ENCODE results near the gene WDR7. TPM values are rescaled to one million over a fixed set of nuclear protein-coding genes. Genes with fewer than 3 reads are reported as not detected.

Gene WDR7
- total and polyA plus RNA-seq, 2 experiments from 2014 or later: 7.0 to 14.8 TPM

GRCh38 chr18:56952026-56952425, 300.9 kb downstream of the WDR7 start (continued):
- TF ChIP-seq REST (IDR thresholded peaks at IDR 0.05; ENCODE audit: unreplicated experiment) (no peak), CTCF (conservative IDR thresholded peaks at IDR 0.05; ENCODE audit: low read depth in 2 of 2) (no peak), ZNF114 (CRISPR knock-in tag; IDR thresholded peaks at IDR 0.05) (no peak), EZH2phosphoT487 (IDR thresholded peaks at IDR 0.05; ENCODE audit: unreplicated experiment) (no peak), ETS1 (IDR thresholded peaks at IDR 0.05) (no peak), STAT1 (IDR thresholded peaks at IDR 0.05; ENCODE audit: unreplicated experiment) (no peak)

GRCh38 chr18:56953428-56954198, 302.5 kb downstream of the WDR7 start:
- Histone ChIP-seq H3K9me2 (ENCODE audit: insufficient read depth) (no peaks in the 10 kb centered on the region), H3K36me3 (ENCODE audit: insufficient read depth) (no peaks in the 10 kb centered on the region), H3F3A (replicated peaks; ENCODE audit: low read depth) (no peaks in the 10 kb centered on the region), H4K20me1 (replicated peaks; ENCODE audit: insufficient read depth) (no peaks in the 10 kb centered on the region), H3K4me2 (no peak overlapping the region), H3K27ac (ENCODE audit: low read depth) (no peak overlapping the region), H2AFZ (no peak overlapping the region), H3K27me3 (ENCODE audit: insufficient read depth) (no peaks in the 10 kb centered on the region), H3K4me3 (no peak overlapping the region), H3K79me2 (replicated peaks; ENCODE audit: insufficient read depth) (no peaks in the 10 kb centered on the region), H3K4me1 (ENCODE audit: insufficient read depth) (peaks cover 2% of the 10 kb centered on the region; the same call in 1 of the 2 replicates)
- Mint-ChIP-seq H3K4me1 (peaks cover 3% of the 10 kb centered on the region; the same call in 2 of the 3 replicates), H3K4me3 (no peak overlapping the region), H3K27me3 (ENCODE audit: insufficient read depth, low read depth, poor library complexity) (peaks cover 3% of the 10 kb centered on the region), H3K36me3 (ENCODE audit: low read depth) (no peaks in the 10 kb centered on the region), H3K9me3 (no peaks in the 10 kb centered on the region), H3K27ac (peak overlapping the region; percentile 9; the same call in 1 of the 2 replicates)
- TF ChIP-seq CTCF (conservative IDR thresholded peaks at IDR 0.05; ENCODE audit: low read depth in 2 of 2) (no peak), CREB1 (CRISPR knock-in tag; IDR thresholded peaks at IDR 0.05; ENCODE audit: low read depth) (no peak), REST (IDR thresholded peaks at IDR 0.05; ENCODE audit: unreplicated experiment) (no peak), STAT1 (IDR thresholded peaks at IDR 0.05; ENCODE audit: unreplicated experiment) (no peak), ZNF114 (CRISPR knock-in tag; IDR thresholded peaks at IDR 0.05) (no peak), POLR2AphosphoS5 (IDR thresholded peaks at IDR 0.05; ENCODE audit: low read depth) (no peak)
- DNase-seq (ENCODE audit: low spot score): no peak
- no peak for ATAC-seq
